Pons (tissue), 1 donor: ENCODE measurements around the gene FBLN7.

ENCODE experiments used
- DNase-seq: peaks from one replicate; pipeline ENCODE4 v3.0.0-alpha.2; 2016; ENCODE audit warnings: low spot score

FBLN7 gene

DNA sequence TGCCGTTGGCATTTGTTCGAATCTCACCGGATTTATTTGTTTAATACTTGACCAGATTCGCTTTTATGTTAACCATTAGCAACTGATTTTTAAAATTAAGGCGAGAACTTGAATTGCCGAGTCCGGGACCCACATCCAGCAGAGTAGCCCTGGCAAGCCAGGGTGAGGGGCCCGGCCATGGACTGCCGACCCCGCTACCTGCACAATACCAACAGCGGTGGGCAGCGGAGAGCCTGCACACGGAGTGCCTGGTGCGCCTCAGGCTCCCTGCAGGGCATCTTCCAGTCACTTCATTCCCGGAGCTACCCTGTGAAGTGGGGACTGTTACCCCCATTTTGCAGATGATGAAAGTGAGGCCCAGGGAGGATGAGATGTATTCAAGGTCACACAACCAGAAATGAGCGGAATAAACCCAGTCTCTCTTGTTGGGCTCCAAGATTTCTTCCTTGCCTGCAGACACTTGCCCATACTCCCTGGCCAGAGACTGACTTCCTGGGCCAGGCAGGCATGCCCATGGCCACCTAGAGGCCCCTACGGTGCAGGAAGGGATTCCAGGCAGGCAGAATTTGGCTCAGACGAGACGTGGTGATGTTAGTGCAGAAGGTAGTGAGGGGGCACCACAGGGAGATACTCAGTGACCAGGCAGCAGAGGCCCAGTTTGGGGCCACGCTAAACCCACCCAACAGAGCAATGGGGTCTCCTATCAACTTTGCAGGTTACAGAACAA is 2.9 kb downstream of the FBLN7 start:
- no peak for DNase-seq

DNA sequence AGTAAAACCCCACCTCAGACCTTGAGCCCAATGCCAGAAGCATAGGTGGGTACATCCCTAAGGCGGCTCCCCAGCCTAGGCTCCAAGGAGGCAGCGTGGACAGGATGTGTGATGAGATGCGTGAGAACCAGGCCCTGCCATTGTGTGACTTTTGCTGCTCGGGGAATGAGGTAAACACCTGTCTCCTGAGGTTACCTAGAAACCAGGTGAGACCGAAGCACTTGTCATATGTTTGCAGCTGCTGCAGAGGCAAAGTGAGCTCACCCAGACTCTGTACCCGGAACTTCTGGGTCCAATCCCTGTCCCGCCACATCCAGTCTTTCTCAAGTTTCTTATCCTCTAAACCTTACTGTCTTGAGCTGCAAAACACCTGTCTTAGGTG is 3.4 kb downstream of the FBLN7 start:
- no peak for DNase-seq

DNA sequence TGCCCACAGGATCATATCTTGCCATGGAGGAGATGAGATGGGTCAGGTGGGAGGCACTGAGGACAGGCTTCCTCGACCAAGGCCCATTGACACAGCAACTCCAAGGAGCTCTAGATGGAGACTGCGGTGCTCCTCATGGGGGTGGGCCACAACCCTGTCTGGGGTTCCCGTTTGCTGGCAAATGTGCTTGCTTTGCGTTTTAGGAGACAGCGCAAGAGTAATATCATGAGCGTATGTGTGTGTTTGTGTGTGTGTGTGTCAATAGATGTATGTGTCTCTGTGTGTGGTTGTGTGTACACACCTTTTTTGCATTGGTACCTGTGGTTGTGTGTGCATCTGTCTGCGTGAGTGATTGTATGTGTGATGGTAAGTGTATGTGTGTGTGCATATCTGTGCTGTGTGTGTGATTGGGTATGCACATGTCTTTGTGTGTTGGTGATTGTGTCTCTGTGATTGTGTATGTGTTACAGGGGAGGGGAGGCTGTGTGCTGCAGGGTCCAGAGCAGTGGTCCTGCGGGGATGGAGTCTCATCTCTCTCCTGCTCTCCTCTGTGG is 4.4 kb downstream of the FBLN7 start:
- DNase-seq = no peak

DNA sequence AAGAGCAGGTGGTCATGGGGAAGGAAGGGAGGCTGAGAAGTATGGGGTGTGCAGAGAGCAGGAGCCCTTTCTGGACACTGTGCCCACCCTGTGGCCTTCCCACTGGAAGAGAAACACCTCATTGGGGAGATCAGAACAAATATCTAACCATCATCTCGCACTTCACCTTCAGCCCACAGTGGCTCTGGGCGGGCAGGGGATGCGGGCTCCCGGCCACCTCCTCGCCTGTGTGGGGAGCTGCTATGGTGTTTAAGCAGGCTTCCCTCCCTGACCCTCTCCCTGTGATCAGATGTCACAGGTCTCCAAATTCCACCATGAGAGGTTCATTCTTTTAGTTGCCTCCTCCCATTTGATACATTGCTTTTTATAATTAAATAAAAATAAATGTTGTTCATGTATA is 5.0 kb downstream of the FBLN7 start:
- no peak for DNase-seq

DNA sequence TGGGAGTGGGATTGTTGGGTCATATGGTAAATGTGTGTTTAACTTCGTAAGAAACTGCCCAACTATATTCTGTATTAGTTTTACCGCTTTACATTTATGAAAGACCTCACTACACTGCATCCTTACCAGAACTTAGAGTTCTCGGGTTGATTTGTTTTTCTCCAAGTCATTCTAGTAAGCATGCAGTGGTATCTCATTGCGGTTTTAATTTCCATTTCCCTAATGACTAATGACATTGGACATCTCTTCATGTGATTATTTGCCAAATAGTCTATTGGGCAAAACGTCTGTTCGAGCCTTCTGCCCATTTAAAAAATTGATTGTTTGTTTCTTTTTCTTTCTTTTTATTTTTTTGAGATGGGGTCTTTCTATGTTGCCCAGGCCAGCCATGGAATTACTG is 6.8 kb downstream of the FBLN7 start:
- no peak for DNase-seq

DNA sequence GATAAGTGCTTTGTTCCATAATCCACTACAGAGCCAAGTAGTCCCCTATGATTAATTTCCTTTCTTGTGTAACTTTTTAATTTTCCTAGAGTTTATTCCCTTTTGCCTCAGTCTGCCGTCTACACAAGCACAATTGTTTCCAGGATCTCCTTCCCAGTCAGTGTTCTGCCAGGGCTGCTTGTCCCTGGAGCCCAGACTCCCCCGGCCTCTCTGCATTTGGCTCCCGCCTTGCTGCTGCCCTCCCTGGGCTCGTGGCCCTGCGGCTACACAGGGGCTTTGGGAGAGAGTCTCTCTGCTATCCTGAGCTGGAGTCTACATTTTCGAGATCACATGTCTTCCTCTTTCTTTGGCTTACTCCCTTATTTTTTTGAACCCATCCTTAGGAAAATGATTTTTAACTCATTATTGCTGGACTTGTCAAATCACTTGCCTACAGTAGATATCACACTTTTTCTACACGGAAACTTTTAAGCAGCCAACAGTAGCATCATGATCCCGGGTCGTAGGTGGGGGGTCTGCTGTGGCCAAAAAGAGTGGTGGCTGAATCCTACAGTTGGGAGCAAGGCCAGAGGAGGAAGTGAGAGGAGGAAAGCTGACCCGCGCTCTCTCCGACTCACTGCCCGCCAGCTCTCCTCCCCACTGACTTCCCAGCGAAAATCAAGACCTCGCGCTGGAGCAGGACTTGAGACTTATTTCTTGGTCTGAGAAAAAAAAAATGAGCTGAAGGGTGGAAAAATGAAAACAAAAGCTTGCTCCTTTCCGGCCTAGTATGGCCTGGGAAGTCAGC is 9.4 kb downstream of the FBLN7 start:
- no peak for DNase-seq

DNA sequence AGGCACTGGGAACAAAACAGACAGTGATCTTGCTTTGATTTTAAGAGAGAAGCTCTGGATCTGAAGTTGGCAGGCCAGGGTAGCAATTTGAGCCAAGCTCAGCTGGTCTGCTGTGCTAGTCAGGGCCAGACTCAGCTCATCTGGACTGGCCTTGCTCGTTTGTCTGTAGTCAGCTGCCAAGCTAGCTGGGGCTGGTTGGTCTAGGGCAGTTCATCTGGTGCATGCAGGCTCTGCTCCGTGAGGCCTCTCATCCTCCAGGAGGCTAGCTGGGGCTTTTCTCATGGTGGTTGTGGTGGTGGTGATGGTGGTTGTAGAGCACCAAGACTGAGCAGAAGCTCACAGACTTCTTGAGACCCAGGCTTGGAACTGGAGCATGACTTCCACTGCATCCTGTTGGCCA is 10.3 kb downstream of the FBLN7 start:
- no peak for DNase-seq

DNA sequence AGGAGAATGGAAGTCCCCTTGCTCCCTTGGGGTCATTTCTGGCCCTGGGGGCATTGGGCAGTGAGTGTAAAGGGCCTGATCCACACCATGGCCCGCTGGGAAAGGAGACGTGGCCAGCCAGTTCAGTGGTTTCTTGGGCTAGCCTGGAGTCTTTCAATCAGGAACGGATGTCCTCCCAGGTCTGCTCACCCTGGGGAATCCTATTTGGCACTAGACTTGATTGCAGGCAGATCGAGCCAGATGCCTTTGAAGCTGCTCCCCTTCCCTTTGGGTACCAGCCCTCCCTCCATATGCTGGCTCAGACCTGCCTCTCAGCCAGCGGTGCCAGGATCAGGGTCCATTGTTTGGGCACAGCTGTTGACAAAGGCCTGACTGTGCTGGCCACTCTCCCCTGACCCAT is 11.0 kb downstream of the FBLN7 start:
- DNase-seq = no peak

DNA sequence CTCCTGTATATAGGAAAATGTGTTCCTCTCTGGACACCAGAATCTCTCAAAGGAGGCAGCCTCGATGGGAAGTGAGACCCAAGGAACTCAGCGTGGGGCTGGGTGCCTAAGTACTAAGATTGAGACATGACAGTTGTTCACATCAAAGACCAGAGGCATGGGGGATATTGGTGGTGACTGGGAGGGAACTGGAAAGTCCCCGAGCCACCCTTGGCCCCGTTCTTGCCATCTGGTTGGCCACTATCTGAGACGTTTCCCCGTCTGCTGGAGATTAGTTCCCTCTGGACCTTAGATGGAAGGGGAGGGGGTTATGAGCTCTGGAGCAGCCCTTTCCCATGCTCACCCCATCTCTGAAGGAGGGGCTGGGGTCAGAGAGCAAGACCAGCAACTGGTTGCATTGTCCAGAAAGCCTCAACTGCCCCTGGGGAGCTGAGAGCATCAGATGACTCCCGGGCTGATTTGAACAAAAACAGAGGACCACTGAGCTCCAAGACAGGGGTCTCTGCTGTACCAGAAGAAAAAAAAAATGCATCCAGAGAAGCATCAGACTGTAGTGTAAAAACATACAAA is 11.8 kb downstream of the FBLN7 start:
- DNase-seq = no peak

DNA sequence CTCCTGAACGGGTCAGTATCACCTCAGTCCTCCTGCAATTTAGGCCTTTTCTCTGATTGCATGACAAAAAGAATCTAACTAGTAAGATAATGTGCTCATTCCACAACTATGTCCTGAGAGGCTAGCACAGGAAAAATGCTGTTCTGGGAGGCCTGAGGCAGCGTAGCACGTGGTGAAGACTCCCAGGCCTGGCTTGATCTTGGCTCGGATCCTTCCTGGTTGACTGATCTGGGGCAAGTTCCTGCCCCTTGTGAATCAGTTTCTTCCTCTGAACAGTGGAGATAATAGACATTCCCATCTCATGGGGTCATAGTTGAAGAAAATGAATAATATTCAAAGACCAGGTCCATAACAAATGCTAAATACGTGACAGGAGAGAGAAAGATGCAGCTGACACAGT is 12.3 kb downstream of the FBLN7 start:
- DNase-seq = no peak

DNA sequence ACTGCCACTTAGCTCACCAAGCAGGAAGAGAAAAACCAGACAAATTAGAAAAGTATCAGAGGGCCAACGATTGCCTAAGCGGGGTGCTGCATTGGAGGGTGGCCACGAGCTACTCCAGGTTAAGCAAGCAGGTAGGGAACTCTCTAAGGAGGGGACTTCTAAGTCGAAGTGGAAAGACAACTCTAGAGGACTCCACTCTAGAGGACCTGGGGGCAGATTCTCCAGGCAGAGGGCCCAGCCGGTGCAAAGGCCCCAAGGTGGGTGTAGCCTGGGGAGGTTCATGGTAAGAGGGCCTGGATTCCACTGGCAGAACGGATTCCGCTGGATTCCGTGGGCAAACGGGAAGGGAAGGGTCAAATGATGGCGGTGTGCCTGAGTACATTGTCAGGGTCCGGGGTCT is 12.7 kb downstream of the FBLN7 start:
- DNase-seq = no peak

DNA sequence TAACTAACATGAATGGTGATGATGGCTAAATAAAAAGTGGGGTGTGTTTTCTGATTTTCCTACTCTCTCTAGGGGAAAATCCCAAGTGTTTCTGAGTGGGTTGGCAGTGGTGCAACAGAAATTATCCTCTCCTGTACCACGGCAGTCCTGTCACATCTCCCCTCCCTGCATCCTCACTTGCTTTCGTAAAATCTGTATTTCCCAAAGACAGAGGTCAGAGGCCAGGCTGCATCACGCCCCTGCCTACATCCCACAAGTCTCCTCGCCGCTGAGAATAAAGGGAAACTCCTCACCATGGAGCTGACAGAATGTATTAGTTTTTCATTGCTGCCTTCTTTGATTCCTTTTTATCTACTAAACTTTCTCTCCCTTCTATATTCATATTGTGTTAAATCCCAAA is 13.1 kb downstream of the FBLN7 start:
- DNase-seq = no peak

DNA sequence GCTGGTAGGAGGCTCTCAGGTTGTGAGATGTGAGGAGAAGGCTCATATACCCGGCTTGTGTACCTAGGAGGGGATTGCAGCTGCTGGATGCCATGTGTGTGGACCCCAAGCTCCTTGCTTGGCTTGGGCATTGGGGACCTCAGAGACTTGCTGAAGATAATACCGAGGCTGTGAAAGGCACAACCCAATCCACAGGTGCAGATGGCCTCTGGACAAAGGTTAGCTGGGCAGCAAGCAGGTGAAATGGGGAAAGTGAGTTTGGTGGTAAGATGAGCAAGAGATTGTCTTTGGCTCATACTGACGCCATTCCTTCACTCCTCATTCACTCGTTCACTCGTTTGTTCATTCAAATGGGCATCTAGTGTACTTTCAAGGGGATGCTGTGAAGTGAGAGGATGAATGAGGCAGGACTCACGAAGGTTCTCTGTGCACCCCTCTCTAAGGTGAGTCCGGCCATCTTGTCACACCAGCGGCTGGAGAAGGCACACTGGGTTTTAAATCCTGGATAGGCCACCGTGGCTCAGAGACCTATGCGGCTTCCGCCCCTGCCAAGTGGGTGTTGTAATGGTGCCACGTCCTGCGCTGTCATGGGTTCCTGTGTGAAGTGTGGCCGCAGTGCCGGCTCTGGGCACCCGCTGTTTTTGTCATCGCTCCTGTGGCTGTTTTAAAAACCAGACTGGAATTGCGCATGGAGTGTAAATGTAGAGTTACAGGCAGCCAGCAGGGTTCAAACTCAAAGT is 13.7 kb downstream of the FBLN7 start:
- no peak for DNase-seq

DNA sequence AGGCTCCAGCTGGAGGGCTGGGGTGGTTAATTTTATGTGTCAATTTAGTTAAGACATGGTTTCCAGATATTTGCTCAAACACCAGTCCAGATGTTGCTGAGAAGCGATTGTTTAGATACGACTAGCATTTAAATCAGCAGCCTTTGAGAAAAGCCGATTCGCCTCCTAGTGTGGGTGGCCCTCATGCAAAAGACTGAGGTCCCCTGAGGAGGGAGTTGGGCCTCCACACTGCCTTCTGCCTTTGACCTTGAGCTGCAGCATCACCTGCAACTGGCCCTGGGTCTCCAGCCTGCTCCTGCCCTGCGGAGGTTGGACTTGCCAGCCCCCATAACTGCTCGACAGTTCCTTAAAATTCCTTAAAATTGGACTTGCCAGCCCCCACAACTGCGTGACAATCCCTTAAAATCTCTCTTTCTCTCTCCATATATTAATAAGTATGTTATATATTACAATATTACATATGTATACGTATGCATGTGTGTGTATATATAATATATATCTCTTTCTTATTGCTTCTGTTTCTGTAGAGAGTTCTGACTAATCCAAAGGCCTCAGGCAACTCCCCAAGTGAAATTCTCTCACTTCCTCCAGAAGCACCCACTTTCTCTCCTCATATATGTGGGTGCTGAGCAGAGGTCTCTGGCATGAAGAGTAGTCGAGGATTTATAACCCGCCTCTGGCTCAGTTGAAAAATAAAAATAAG is 14.4 kb downstream of the FBLN7 start:
- no peak for DNase-seq

DNA sequence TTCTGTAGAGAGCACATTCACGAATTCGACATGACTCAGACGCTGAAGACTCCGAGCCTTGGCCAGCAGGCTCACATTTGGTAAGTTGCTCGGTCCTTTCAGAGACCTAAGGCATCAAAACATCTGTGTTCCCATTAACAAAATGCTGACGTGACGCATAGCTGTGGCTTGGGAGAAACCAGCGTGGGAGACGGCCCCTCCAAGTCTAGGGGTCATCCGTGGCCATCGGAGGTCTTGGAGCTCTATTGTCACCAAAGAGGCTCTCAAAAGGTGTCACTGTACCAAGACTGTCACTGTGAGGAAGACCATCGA is 14.9 kb downstream of the FBLN7 start:
- DNase-seq = no peak

DNA sequence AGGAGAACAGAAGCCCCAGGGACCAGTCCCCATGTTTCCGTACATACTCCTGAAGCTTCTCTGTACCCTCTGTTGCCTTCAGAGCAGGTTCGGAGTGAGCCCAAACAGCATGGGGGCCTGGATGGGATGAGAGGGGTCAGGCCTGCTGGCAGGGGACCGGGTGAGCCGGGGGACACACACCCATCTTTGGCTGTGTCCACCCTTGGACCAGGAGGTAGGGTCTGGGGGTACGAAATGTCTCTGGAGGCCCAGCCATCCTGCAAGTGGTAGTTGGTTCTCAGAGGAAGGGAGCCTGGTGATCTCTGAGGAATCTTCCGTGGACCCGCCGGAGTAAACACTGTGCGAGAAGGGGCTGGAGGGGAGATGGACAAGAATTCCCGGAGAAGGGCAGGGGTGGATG is 15.3 kb downstream of the FBLN7 start:
- no peak for DNase-seq

DNA sequence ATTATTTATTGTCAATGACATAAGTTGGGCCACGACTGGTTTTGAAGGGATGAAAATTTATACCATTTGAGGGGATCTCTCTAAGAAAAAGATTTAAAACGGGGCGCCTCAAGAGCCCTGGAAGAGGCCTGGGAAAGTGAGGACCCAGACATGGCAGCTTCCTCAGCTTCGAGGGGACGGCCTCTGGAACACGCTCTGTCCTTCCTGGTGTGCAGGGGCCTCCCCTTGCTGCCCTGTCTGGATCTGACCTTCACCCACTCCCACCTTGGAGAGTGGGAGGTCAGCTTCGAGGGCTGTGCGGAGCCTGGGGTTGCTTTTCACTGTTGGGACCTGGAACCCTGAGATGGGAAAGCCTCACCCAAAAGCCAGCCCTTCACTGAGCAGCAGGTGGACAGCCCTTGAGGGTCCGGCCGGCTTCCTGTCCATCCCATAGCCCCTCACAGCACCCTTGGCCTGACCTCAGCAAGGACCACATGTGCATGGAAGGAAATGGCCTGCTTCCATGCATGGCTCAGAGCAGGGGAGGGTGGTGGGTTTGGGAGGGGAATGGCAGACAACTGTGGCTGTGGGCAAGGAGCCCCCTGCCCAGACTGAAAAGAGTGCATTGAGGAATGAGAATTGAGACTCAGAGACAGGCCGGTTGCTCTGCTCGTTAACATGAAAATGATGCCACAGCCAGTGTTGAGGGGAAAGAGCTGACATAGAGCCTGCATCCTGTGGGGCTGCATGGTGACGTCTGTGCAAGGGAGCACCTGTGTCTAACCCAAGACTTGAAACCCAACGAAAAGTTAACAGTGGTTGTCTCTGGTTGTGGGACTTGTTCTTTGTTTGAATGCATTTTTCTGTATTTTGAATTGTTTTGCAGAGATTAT is 16.3 kb downstream of the FBLN7 start:
- DNase-seq = no peak

DNA sequence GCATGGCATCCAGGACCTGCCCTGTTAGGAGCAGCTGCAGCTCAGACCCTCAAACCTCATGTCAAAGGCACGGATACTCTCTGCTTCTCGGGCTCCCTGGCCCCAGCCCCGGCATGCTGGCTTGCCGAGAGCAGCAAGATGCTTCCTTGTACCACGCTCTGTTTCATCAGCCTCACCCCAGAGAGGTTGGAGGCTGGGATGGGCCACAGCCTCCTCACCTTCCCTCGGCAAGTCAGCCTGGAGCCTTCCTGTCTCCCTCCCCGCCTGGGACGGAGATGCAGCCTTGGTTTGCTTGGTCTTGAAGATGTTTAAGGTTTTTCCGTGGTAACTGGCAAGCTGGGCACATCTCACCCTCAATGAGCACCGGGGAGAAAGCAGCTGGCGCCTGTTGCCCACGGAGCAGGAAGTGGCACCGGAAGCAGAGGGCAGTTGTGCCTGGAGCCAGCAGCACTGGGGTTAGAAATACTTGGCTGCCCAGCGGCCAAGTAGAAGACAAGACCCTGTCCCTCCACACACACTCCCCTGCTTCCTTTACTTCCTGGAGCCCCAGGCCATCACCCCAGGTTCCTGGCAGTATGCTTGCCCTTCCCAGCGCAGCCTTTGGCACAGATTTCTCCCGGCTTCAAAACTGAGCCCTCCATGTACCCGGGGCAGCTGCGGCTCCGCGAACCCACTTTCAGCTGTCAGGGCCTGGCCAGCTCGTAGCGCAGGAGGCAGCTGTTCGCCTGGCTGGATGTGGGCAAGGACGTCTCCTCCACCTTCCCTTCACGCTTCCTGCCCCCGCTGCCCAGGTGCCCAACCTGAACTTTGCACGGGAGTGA is 17.4 kb downstream of the FBLN7 start:
- DNase-seq = no peak

DNA sequence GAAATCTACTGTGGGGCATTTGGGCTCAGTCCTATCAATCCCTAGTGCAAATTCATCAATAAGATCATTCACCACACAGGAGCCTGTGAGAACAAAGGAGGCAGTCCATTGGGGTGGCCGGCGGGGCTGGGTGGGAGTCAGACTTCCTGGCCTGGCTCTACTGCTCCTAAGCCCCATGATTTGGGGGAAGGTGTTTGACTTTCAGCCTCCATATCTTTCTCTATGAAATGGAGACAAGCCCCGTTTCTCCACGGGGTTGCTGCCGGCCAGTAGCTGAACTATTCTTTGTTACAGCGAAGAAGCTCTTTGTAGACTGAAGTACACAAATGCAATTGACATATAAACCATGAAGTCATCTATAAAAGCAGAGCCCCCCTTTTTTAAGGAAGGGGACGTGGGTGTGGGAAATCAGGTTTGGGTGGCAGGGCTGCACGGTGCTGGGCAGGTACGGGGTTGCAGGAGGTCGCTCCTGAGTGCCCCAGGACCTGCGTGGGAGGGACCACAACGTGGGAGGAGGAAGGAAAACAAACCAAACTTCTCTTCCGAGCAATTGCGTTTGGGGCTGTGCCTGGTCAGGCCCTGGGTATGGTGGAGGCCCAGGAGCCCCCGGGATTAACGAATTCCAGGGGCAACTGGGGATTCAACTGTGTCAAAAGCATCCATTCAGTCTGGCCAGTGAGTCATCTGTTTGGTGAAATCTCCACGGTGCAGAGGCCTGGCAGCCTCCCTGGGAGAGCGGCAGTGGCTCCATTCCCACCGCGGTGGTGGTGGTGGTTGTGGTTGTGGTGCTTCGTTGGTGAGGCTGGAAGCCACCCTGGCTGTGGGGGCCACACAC is 18.2 kb downstream of the FBLN7 start:
- no peak for DNase-seq
